ENCODE results near the gene ASIC4.

GRCh38 chr2:219551441-219552381 lies 37.4 kb downstream of the ASIC4 start:
- TF ChIP-seq CTCF (IDR thresholded peaks at IDR 0.05; ENCODE audit: insufficient read depth, low read length) (no peak), GABPA (IDR thresholded peaks at IDR 0.05; ENCODE audit: low read depth) (no peak), POLR2AphosphoS5 (IDR thresholded peaks at IDR 0.05; ENCODE audit: low read depth) (no peak)

Data from HL-60 (cell line).